ENCODE results near the gene EFNA1. TPM values are rescaled to one million over a fixed set of nuclear protein-coding genes. Genes with fewer than 3 reads are reported as not detected.

The EFNA1 gene
- total and polyA plus RNA-seq, 2 donors: 14.5 to 52.6 TPM

DNA sequence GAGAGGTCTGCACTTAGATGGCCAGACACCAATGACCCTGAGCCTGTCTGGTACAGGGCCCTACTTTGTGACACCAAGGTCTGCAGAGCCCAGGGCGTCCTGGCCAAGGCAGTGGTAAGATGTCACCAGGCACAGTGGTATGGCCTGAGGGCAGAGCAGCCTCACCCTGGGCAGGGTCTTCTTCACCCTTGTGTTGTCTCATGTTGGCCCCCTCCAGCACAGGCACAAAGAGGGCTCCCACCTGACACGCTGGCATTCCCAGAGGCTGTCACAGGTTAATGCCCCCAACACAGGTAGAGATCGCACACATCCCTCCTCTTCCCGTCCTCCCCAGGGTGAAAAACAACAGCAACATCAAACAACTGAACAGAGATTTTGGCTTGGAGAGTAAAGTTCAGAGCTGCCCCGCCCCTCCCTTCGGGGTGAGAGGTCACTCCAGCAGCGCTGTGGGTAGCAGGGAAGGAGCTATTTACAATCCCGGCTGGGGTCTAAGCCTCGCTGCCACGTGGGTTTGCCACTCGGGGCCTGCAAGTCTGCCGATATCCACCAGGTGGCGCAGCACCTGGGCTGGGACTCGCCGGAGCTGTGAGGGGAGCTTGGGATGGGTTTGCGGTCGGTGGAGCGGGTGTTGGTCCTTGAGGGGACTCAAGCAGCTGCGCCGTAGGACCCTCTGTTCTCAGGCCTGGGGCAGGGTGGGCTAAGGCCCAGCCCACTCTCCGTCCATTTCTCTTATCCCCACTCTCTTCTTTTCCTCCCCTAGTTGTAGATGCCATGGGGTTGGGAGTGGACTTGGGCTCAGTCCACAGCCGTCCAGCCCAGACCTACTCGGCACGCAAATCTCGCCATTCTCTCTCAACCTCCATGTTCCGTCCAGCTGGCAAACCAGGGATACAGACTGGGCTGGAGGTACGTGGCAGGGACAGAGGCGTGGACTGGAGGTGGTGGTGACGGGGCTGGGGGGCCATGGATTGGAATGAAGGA, 36.3 kb upstream of the EFNA1 start:
- no peaks in the 10 kb centered on the region for H3K36me3 ChIP-seq (ENCODE audit: control insufficient read depth in 2 of 2, insufficient read depth in 2 of 2, low read length in 1 of 2)
- peaks cover under 1 to 15% of the 10 kb centered on the region in 2 donors for H3K4me1 ChIP-seq (ENCODE audit: control insufficient read depth in 2 of 2, insufficient read depth in 2 of 2, low read length in 2 of 2)
- peaks cover 0 to 4% of the 10 kb centered on the region in 2 donors for H3K9me3 ChIP-seq (ENCODE audit: control insufficient read depth in 2 of 2, insufficient read depth in 1 of 2, low read length in 1 of 2)
- H3K4me3 ChIP-seq (ENCODE audit: low read length in 2 of 2): no peak overlapping the region
- WGBS: 33% methylated on average over 29 of the region's 29 CpGs
- peak in 7 of 9 donors; percentile 50 to 87 (median 79) for DNase-seq (ENCODE audit: low read depth in 6 of 9, low spot score in 9 of 9)
- H3K27me3 ChIP-seq (ENCODE audit: control insufficient read depth in 2 of 2, insufficient read depth in 1 of 2, low read length in 1 of 2): peaks cover 0 to 28% of the 10 kb centered on the region in 2 donors
- H3K27ac ChIP-seq (ENCODE audit: low read depth in 1 of 2, low read length in 1 of 2): no peak overlapping the region

DNA sequence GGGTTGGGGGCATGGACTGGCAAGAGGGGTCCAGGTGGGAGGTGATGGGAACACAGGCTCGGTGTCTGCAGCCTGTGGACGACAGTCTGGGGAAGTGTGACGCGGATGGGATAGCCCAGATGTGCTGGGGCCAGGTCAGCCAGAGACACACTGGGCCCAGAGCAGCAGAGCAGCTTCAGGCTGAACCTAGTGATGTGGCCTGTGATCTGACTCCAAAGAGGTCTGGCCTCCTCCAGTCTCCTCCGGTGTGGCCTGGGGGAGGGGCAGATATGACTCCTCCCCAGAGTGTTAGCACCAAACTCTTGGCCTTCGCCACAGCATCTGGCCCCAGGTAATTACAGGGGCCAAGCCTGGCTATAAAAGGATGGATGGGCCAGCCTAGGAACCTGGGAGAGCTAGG, 35.5 kb upstream of the EFNA1 start:
- H3K27me3 ChIP-seq (ENCODE audit: control insufficient read depth in 2 of 2, insufficient read depth in 1 of 2, low read length in 1 of 2): peaks cover 0 to 27% of the 10 kb centered on the region in 2 donors
- 98% methylated on average over 6 of the region's 6 CpGs for WGBS
- H3K36me3 ChIP-seq (ENCODE audit: control insufficient read depth in 2 of 2, insufficient read depth in 2 of 2, low read length in 1 of 2): no peaks in the 10 kb centered on the region
- peaks cover 0 to 13% of the 10 kb centered on the region in 2 donors for H3K4me1 ChIP-seq (ENCODE audit: control insufficient read depth in 2 of 2, insufficient read depth in 2 of 2, low read length in 2 of 2)
- H3K4me3 ChIP-seq (ENCODE audit: low read length in 2 of 2): no peak overlapping the region
- peaks cover 0 to 4% of the 10 kb centered on the region in 2 donors for H3K9me3 ChIP-seq (ENCODE audit: control insufficient read depth in 2 of 2, insufficient read depth in 1 of 2, low read length in 1 of 2)
- no peak overlapping the region for H3K27ac ChIP-seq (ENCODE audit: low read depth in 1 of 2, low read length in 1 of 2)
- DNase-seq (ENCODE audit: low read depth in 6 of 9, low spot score in 9 of 9): no peak

DNA sequence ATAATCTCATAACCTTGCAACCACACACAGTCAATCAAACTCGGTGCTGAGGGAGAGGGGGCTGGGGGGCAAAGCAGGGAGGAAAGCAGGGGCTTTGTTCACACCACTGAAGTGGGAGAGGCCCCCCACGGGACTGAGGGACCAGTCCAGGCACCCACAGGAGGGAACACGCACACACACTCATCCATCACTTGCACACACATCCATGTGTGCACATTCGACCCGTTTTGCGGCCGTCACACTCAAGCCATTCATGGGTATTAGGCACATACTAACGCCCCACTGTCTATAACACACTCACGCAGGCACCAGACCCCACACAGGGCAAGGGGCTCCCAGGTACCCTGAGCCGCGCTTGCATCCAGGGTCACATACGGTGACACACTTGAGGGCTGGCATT, 35.0 kb upstream of the EFNA1 start:
- Histone ChIP-seq H3K9me3 (ENCODE audit: control insufficient read depth in 2 of 2, insufficient read depth in 1 of 2, low read length in 1 of 2) (peaks cover 0 to 4% of the 10 kb centered on the region in 2 donors), H3K36me3 (ENCODE audit: control insufficient read depth in 2 of 2, insufficient read depth in 2 of 2, low read length in 1 of 2) (no peaks in the 10 kb centered on the region), H3K4me1 (ENCODE audit: control insufficient read depth in 2 of 2, insufficient read depth in 2 of 2, low read length in 2 of 2) (peaks cover 0 to 13% of the 10 kb centered on the region in 2 donors), H3K27me3 (ENCODE audit: control insufficient read depth in 2 of 2, insufficient read depth in 1 of 2, low read length in 1 of 2) (peaks cover 0 to 27% of the 10 kb centered on the region in 2 donors), H3K4me3 (ENCODE audit: low read length in 2 of 2) (no peak overlapping the region), H3K27ac (ENCODE audit: low read depth in 1 of 2, low read length in 1 of 2) (no peak overlapping the region)
- WGBS: 93% methylated on average over 12 of the region's 12 CpGs
- no peak for DNase-seq (ENCODE audit: low read depth in 6 of 9, low spot score in 9 of 9)

DNA sequence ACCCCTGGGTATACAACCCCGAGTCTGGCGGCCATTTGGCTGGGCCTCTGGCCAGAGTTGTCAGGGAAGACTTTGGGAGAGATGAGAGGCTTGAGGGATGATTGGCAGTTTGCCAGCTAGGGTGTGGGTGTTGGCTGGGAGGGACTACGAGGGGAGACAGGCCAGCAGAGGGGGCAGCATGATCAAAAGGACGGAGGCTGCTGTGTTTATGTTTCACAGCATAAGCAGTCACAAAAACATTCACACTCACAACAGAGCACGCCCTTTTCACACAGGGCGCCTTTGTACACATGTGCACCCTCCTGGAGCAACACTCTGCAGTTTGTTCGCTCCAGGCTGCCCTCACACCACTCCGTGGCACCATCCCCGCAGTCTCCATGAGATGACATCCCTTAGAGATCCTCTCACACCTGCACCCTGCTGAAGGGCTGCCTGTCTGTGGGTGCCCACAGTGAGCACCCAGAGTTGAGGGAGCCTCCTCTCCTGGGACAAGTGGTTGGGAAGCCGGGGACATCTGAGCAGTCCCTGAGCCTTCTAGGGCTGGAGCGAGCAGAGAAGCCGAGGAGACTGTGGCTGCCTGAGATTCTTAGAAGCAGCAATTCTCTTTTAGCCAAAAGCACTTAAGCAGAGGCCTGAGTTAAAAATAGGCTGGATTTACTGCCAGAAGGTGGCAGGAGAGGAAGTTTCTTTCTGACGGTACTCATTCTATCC, 33.6 kb upstream of the EFNA1 start:
- peaks cover 0 to 13% of the 10 kb centered on the region in 2 donors for H3K4me1 ChIP-seq (ENCODE audit: control insufficient read depth in 2 of 2, insufficient read depth in 2 of 2, low read length in 2 of 2)
- DNase-seq (ENCODE audit: low read depth in 6 of 9, low spot score in 9 of 9): peak in 1 of 9 donors; percentile 58
- 54% methylated on average over 13 of the region's 13 CpGs for WGBS
- H3K36me3 ChIP-seq (ENCODE audit: control insufficient read depth in 2 of 2, insufficient read depth in 2 of 2, low read length in 1 of 2): no peaks in the 10 kb centered on the region
- H3K4me3 ChIP-seq (ENCODE audit: low read length in 2 of 2): no peak overlapping the region
- peaks cover 0 to 25% of the 10 kb centered on the region in 2 donors for H3K27me3 ChIP-seq (ENCODE audit: control insufficient read depth in 2 of 2, insufficient read depth in 1 of 2, low read length in 1 of 2)
- peaks cover 0 to 4% of the 10 kb centered on the region in 2 donors for H3K9me3 ChIP-seq (ENCODE audit: control insufficient read depth in 2 of 2, insufficient read depth in 1 of 2, low read length in 1 of 2)
- no peak overlapping the region for H3K27ac ChIP-seq (ENCODE audit: low read depth in 1 of 2, low read length in 1 of 2)

DNA sequence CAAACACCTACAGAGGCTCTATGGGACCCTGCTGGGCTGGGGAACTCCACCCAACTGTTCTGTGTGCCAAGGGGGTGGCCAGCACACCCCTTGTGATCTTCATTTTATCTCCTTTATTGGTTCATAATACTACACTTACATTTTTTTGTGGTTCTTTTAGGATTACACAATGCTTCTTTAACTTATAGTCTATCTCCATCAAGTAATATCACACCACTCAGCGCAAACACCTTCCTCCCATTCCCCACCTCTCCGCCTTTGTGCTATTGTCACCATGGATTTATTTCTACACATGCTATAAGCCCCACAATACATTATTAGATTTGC, 33.1 kb upstream of the EFNA1 start:
- Histone ChIP-seq H3K4me1 (ENCODE audit: control insufficient read depth in 2 of 2, insufficient read depth in 2 of 2, low read length in 2 of 2) (peaks cover 0 to 13% of the 10 kb centered on the region in 2 donors), H3K27me3 (ENCODE audit: control insufficient read depth in 2 of 2, insufficient read depth in 1 of 2, low read length in 1 of 2) (peaks cover 0 to 25% of the 10 kb centered on the region in 2 donors), H3K4me3 (ENCODE audit: low read length in 2 of 2) (no peak overlapping the region), H3K9me3 (ENCODE audit: control insufficient read depth in 2 of 2, insufficient read depth in 1 of 2, low read length in 1 of 2) (peaks cover 0 to 4% of the 10 kb centered on the region in 2 donors), H3K27ac (ENCODE audit: low read depth in 1 of 2, low read length in 1 of 2) (no peak overlapping the region), H3K36me3 (ENCODE audit: control insufficient read depth in 2 of 2, insufficient read depth in 2 of 2, low read length in 1 of 2) (no peaks in the 10 kb centered on the region)
- WGBS: 93% methylated on average over 2 of the region's 2 CpGs
- no peak for DNase-seq (ENCODE audit: low read depth in 6 of 9, low spot score in 9 of 9)

DNA sequence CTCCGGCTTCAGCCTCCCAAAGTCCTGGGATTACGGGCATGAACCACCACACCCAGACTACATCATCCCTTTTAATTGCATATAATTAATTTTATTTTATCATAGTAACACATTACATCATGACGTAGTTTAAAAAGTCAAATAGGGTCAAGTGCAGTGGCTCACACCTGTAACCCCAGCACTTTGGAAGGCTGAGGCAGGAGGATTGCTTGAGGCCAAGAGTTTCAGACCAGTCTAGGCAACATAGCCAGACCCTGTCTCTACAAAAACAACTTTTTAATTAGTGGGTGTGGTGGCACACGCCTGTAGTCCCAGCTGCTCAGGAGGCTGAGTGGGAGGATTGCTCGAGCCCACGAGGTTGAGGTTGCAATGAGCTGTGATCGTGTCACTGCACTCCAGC, 28.3 kb upstream of the EFNA1 start:
- no peaks in the 10 kb centered on the region for H3K36me3 ChIP-seq (ENCODE audit: control insufficient read depth in 2 of 2, insufficient read depth in 2 of 2, low read length in 1 of 2)
- WGBS: 96% methylated on average over 7 of the region's 7 CpGs
- H3K9me3 ChIP-seq (ENCODE audit: control insufficient read depth in 2 of 2, insufficient read depth in 1 of 2, low read length in 1 of 2): no peaks in the 10 kb centered on the region
- H3K4me1 ChIP-seq (ENCODE audit: control insufficient read depth in 2 of 2, insufficient read depth in 2 of 2, low read length in 2 of 2): peaks cover 0 to 2% of the 10 kb centered on the region in 2 donors
- no peak overlapping the region for H3K4me3 ChIP-seq (ENCODE audit: low read length in 2 of 2)
- no peak overlapping the region for H3K27ac ChIP-seq (ENCODE audit: low read depth in 1 of 2, low read length in 1 of 2)
- peaks cover 0 to 4% of the 10 kb centered on the region in 2 donors for H3K27me3 ChIP-seq (ENCODE audit: control insufficient read depth in 2 of 2, insufficient read depth in 1 of 2, low read length in 1 of 2)
- DNase-seq (ENCODE audit: low read depth in 6 of 9, low spot score in 9 of 9): no peak

DNA sequence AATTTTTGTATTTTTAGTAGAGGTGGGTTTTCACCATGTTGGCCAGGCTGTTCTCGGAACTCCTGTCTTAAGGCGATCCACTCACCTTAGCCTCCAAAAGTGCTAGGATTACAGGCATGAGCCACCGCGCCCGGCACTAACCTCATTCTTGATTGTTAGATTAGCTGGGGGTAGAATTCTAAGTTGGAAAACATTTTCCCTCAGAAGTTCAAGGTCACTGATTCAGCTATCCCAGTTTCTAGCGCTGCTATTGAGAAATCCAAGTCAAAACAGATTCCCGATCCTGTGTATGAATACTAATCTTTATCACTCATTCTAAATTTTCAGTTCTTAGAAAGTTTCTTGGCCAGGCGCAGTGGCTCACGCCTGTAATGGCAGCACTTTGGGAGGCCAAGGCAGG, 24.4 kb upstream of the EFNA1 start:
- H3K27me3 ChIP-seq (ENCODE audit: control insufficient read depth in 2 of 2, insufficient read depth in 1 of 2, low read length in 1 of 2): no peaks in the 10 kb centered on the region
- H3K27ac ChIP-seq (ENCODE audit: low read depth in 1 of 2, low read length in 1 of 2): no peak overlapping the region
- no peak for DNase-seq (ENCODE audit: low read depth in 6 of 9, low spot score in 9 of 9)
- H3K4me3 ChIP-seq (ENCODE audit: low read length in 2 of 2): no peak overlapping the region
- H3K4me1 ChIP-seq (ENCODE audit: control insufficient read depth in 2 of 2, insufficient read depth in 2 of 2, low read length in 2 of 2): peaks cover 0 to 2% of the 10 kb centered on the region in 2 donors
- no peaks in the 10 kb centered on the region for H3K9me3 ChIP-seq (ENCODE audit: control insufficient read depth in 2 of 2, insufficient read depth in 1 of 2, low read length in 1 of 2)
- 94% methylated on average over 9 of the region's 9 CpGs for WGBS
- H3K36me3 ChIP-seq (ENCODE audit: control insufficient read depth in 2 of 2, insufficient read depth in 2 of 2, low read length in 1 of 2): no peaks in the 10 kb centered on the region

DNA sequence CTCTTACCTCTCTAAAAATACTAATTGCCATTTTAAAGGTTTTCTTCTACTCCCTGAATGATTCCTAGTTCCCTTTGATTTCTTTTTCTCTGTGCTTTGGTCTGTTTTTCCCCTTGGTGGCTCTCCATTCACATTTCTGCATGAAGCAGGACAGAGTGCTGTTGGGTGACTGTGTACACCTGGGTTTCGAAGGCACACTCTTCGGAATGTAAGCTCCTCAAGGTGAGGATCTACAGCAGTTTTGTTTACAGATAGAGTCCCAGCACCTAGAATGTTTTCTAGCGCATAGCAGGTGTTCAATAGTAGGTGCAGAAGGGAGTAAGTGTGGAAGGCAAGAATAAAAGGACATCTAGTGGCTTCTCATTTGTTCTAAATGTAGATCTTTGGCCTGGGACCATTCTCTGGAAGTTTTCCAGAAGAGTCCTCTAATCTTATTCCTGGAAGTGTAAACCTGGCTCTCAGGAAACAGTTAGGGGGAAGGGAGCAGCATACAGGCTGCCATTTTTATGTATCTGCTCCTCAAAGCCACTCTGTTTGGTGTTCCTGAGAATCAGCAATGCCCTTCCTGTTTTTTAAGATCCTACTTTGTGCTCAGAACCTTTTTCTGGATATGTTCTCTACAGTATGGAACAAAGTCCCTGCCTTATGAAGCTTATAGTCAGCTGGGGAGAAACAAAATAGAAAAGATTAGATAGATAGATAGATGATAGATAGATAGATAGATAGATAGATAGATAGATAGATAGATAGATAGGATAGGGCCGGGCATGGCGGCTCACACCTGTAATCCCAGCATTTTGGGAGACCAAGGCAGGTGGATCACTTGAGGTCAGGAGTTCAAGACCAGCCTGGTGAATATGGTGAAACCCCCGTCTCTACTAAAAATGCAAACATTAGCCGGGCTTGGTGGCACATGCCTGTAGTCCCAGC, 22.8 kb upstream of the EFNA1 start:
- H3K27ac ChIP-seq (ENCODE audit: low read depth in 1 of 2, low read length in 1 of 2): no peak overlapping the region
- no peaks in the 10 kb centered on the region for H3K27me3 ChIP-seq (ENCODE audit: control insufficient read depth in 2 of 2, insufficient read depth in 1 of 2, low read length in 1 of 2)
- H3K36me3 ChIP-seq (ENCODE audit: control insufficient read depth in 2 of 2, insufficient read depth in 2 of 2, low read length in 1 of 2): no peaks in the 10 kb centered on the region
- peaks cover 0 to 2% of the 10 kb centered on the region in 2 donors for H3K4me1 ChIP-seq (ENCODE audit: control insufficient read depth in 2 of 2, insufficient read depth in 2 of 2, low read length in 2 of 2)
- no peaks in the 10 kb centered on the region for H3K9me3 ChIP-seq (ENCODE audit: control insufficient read depth in 2 of 2, insufficient read depth in 1 of 2, low read length in 1 of 2)
- DNase-seq (ENCODE audit: low read depth in 6 of 9, low spot score in 9 of 9): no peak
- H3K4me3 ChIP-seq (ENCODE audit: low read length in 2 of 2): no peak overlapping the region
- 98% methylated on average over 7 of the region's 7 CpGs for WGBS
